Esophagus squamous epithelium (tissue), 4 donors: ENCODE data around the gene ABCD3.

Source experiments
- CTCF ChIP-seq, 6 experiments: fragments of 450-650 bp in 4 of 6; fragments of 200-600 bp in 2 of 6; sonication (generic) in 2 of 6; IDR thresholded peaks; one replicate each; pipeline ENCODE4 v1.5.1; 2016 to 2019; ENCODE audit warnings: antibody characterized with exemption in 6 of 6, mild to moderate bottlenecking in 4 of 6, moderate library complexity in 4 of 6
- POLR2A ChIP-seq, 4 donors: fragments of 450-650 bp; IDR thresholded peaks; one replicate each; pipeline ENCODE4 v1.6.1; 2017; ENCODE audit warnings: antibody characterized with exemption in 4 of 4, mild to moderate bottlenecking in 4 of 4, moderate library complexity in 3 of 4

- no peak for TF ChIP-seq CTCF (IDR thresholded peaks at IDR 0.05)
- no peak for TF ChIP-seq POLR2A (IDR thresholded peaks at IDR 0.05)
These were observed 132.6 kb downstream of the ABCD3 start for GRCh38 chr1:94550800-94551241.
